Activated CD8-positive, alpha-beta memory T cell treated with anti-CD3 and anti-CD28 coated beads for 24 hours (primary cell): Measurements from ENCODE around the gene C22orf15.
A peak's percentile ranks its signal among the peaks of the same experiment; 100 is the strongest.

Experiments used
- DNase-seq: peaks from one replicate; pipeline ENCODE4 v3.0.0-alpha.2; 2020

C22orf15 gene

DNA sequence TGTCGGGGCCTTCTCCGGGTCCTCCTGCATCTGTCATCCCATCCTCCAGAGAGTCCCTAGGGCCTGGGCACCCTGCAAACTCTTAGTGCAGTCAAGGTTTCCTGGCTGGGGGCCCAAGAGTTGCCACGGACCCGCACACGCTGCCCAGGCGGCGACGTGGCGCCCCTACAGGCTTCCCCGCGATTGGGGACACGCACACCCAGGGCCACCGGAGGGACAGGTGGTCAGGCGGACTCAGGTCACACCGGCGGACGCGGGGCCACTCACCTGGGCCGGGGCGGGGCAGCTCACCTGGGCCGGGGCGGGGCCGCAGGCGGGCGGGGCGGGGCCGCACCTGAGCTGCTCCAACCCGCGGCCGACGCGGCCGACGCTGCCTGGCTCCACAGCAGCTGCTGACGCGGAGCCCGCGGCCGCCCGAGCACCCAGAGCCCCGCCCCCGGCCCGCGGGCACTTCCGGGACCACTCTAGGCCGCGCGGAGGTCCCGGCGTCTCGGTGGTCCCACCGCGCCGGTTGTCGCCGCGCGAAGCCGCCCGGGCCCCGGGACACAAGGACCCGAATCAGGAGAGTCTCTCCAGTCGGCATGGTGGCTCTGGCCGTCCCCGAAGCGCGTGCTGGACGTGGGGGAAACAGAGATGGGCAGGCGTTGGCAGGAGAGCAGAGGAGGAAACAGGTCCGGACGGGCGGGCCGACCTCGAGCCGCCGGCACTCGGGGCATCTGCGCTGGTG lies 11.9 kb upstream of the C22orf15 start, which contains the start of gene ZNF70:
TSS of gene ZNF70 (minus strand) at position 399 of the 727 bp plus-strand sequence. CDS start 5,972 bp downstream, outside the sequence.
- DNase-seq, result peak; percentile 94

DNA sequence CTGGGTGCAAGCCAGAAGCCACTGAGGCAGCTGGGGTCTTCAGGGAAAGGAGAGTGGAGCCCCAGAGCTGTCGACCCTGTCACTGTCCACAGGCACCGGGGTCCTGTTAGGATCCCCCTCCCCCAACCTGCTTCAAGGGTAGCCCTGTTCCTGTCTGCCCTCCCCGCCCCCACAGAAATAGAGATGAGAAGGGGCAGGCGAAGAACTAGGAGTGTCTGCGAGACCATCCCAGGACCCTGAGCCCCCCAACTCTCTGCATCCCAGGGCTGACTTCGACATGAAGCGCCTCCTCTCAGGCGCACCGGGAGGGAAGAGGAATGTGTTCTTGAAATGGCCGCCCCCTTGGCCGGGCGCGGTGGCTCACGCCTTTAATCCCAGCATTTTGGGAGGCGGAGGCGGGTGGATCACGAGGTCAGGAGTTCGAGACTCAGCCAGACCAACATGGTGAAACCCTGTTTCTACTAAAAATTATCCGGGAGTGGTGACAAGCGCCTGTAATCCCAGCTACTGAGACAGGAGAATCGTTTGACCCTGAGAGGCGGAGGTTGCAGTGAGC lies 11.3 kb upstream of the C22orf15 start:
- no peak for DNase-seq

DNA sequence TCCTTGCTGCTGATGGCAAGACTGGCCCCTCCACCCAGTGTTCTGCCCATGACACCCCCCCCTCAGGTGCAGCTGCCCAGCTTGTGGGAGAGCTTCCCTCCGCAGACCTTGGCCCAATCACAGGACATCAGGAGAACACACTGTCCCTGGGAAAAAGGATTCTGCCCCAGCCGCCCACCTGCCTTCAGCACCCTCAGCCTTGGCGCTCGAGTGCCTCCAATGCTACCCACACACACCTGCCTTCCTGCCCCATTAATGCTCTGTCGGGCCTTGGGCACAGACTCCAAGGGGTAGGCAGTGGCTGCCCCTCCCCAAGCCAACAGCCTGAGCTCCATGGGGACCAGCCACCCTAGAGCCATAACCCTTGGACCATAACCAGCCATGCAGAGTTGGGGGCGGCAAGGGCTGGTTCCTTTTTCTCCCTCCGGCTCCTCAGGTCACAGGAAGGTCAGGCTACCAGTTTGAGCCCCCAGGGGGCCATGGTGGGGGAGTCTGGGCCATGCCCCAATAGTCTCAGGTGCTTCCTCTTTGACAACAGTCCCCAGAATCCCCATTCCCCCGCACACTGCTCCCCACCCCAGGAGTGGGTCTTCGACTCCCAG lies 10.6 kb upstream of the C22orf15 start:
- DNase-seq, result no peak

DNA sequence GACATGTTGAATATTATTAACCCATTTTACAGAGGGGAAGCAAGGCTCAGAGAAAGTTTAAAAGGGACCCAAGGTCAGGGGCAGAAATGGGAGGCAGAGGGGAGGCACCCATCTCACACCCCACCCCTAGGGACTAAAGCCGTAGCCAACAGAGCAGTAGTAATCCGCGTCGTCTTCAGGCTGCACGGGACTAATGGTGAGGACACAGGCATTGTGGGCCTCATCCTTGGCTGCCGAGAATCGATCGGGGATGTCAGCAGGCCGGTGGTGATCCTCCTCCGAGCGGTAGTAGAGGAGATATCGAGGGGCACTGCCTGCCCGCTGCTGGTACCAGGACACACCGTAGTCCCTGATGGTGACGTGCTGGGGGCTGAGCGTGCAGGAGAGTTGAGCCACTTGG lies 10.0 kb upstream of the C22orf15 start:
- no peak for DNase-seq

DNA sequence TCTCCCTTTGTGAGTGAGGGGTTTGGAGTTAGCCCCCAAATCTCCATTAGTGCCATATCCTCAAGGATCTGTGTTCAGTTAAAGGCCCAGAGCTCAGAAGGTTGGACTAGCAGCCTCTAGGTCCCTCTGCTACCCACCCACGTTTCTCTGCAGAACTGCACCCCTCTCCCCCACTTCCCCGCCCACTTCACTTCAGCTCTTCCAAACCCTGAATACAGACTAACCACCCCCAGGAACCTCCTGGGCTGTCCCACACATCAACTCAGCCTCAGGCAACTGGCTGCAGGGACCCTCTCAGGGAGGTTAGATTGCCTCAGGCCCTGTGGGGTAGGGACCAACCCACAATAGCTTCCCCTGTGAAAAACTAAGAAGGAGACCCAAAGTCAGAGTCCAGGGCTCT lies 9.4 kb upstream of the C22orf15 start:
- DNase-seq, result no peak

DNA sequence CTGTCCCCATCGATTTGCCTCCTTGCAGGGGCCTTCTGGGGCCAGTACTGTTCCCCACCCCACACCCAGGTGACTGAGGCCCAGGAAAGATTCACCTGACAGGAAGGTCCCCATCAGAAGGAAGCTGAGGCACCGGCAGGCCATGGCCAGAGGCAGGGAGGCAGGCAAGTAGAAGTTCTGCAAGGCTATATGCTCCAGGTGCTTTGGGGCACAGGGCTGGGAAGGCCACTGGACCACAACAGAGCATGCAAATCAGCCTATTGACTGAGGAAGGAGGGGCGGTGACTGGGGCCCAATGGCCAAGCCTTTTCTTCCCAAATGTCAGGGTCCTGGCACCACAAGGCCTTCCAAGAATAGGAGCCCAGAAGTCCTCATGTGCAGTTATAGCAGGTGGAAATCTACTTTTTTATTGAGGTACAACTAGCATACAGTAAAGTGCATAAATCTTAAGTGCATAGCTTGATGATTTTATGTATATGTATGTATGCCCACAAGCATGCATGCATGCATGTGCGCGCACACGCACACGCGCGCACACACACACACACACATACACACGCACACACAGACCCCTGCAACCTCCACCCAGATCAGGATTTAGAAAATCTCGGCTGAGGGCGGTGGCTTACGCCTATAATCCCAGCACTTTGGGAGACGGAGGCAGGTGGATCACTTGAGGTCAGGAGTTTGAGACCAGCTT lies 8.4 kb upstream of the C22orf15 start, which contains the start of gene VPREB3:
TSS of gene VPREB3 (minus strand) at position 206 of the 700 bp plus-strand sequence. CDS start at position 144, 62 bp downstream.
- no peak for DNase-seq

DNA sequence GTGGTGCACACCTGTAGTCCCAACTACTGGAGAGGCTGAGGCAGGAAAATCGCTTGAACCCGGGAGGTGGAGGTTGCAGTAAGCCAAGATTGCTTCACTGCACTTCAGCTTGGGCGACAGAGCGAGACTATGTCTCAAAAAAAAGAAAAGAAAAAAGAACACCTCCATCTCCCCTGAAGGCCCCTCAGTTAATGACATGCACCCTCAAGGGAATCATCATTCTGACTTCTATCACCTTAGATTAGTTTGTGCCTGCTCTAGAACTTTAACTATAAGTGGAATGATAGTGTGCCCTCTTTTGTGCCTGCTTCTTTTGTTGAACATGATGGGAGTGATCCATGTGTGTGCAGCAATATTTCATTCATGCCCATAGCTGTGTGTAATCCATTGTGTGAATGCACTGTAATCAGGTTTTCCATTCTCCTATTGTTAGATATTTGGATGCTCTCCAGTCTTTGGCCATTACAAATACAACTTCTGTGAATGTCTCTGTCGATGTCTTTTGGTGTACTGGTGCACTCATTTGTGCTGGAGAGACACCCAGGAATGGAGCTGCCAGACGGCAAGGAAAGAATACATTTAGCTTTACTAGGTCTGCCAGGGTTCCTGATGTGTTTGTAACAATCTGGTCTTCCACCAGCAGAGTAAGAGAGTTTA lies 7.7 kb upstream of the C22orf15 start:
- DNase-seq, result no peak

DNA sequence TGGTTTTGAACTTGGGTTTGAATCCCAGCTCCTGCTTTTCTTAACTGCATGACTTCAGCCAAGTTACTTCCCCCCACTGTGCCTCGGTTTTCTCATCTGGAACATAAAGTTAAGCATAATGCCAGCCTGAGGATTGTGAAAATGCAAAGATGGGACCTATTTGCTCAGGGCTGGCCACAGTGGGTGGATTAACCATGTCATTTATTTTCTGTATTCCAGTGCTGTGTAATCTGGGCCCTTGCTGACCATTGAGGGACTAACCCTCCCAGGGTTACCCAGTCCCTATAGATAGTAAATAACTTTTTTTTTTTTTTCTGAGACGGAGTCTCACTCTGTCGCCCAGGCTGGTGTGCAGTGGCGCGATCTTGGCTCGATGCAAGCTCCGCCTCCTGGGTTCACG lies 7.1 kb upstream of the C22orf15 start:
- no peak for DNase-seq

DNA sequence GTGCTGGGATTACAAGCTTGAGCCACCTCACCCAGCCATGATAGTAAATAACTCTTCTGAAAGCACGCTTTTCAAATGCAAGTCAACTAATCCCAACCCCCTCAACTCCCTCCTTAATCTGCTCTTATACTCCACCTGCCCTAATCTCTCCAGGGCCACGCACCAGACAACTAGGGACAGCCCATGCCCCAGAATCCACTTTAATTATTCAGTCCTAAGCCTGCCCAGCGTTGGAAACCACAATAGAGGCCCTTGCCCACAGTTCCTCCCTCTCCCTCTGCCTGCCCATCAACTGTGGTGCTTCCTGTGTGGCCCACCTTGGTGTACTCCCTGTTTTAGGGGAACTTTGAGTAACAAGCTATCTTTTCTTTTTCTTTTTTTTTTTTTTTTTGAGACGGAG lies 5.9 kb upstream of the C22orf15 start:
- no peak for DNase-seq

DNA sequence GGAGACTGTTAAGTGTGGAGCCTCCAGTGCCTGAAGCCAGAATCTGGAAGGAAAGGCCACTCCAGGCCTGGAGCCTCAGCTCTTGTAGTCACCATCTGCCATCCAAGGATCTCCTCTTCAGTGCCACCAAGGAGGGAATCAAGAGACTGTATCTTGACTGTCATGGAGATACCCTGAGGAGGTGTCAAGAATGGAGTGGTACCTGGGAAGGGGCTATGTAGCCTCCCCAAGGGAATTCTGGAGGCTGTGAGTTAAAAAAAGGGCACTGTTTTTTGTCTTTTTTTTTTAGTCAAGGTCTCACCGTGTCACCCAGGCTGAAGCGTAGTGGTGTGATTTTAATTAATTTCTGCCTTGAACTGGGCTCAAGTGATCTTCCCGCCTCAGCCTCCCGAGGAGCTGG lies 3.2 kb upstream of the C22orf15 start:
- no peak for DNase-seq

DNA sequence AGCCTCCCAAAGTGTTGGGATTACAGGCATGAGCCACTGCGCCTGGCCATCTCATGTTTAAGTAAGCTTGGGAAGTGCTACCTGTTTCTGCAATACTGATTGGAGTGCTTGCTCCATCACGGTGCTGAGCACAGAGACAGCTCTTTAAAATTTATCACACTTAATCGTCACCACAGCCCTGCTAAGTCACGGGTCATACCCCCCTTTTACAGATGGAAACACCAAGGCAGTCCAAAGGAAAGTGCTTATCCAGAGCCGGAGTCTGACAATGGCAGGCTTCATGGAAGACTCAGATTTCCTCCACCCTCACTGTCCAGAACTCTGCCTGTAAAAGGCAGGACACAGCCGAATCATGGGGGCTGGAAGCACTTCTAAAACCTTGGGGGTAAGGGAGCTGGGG lies 2.7 kb upstream of the C22orf15 start:
- DNase-seq, result no peak

DNA sequence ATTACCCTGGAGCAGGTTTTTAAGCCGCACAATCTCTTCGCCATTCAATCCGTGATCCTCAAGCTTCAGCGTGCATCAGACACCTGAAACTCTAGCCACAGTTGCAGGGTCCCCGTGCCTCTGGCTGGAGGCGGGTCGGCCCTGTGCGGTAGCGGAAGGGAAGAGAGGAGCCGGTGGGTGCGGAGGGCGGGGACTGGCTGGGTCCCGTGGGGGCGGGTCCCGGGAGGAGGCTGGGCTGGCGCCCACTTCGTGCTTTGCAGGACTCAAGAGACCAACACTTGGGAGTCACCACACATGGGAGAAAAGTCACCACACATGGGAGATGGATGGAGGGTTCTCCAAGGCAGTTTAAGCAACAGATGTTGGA lies 772 bp downstream of the C22orf15 start:
- DNase-seq, result peak; percentile 86

DNA sequence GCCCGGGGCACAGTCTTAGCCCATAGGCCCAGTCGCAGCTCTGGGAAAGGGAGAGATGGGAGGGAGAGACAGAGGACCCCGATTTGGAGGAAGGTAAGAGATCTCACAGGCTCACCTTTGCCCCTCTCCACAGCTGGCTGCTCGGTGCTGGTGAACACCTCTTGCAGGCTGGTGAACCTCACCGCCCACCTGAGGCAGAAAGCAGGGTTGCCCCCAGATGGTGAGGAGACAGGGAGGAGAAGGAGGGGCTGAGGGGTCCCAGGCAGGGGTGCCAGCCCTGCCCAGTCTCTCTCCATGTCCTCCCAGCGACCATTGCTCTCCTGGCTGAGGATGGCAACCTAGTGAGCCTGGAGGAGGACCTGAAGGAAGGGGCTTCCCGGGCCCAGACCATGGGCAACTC lies 1.2 kb downstream of the C22orf15 start:
- no peak for DNase-seq

DNA sequence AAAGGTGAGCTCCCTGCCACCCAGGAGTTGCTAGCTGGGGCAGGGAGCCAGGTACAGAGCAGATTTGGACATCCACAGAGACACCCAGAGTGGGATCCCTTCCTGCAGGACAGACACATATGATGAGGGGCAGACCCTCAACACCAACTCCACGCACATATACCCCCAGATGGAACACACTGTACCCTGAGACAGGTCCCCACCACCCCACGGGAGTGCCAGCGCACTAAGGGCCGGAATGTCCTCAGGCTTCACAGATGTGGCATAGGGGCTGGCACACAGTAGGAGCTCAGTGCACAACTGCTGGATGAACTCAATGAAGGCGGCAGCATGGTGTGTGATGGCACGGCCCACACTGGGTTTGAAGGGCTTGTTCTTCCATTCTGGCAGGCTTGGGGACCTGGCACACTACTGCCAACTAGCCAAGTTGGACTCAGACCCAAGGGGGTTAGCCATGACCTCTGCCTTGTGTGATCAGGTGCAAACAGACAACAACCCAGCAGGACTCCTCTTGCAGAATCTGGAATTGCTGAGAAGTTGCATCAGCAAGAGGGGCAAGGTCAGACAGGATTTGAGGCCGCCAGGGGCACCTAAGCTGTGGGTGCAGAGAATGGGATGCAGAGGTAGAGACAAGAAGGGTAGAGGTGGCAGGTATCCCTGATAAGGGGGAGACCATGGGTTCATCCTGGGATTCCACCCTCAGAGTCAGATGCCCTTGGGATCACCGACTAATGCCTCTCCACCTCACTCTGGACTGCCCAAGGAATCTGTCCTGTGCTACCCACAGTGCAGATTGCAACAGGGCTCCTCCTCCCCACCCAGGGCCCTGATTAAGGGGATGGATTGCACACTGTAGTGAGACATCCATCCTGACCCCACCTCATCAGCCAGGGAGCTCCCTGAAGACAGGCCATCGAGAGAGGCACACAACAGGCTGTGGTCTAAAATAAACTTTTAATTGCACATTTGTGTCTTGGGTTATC lies 2.4 kb downstream of the C22orf15 start:
- no peak for DNase-seq

DNA sequence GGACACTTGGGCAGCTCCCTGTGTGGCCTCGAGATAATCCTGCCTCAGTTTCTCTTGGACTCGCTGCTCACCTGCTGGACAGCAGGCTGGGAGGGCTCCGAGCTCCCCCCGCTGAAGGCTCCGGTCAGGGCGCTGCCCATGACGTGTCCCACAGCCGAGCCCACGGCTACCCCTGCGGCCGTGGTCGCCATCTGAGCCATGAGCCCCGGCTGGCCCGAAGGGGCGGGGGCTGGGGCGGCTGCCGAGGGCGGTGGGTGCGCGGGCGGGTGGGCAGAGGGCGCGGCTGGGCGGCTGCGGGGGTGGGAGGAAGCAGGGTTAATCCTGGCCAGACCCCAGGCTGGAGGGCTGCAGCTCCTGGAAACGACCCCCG lies 4.5 kb downstream of the C22orf15 start:
- no peak for DNase-seq

DNA sequence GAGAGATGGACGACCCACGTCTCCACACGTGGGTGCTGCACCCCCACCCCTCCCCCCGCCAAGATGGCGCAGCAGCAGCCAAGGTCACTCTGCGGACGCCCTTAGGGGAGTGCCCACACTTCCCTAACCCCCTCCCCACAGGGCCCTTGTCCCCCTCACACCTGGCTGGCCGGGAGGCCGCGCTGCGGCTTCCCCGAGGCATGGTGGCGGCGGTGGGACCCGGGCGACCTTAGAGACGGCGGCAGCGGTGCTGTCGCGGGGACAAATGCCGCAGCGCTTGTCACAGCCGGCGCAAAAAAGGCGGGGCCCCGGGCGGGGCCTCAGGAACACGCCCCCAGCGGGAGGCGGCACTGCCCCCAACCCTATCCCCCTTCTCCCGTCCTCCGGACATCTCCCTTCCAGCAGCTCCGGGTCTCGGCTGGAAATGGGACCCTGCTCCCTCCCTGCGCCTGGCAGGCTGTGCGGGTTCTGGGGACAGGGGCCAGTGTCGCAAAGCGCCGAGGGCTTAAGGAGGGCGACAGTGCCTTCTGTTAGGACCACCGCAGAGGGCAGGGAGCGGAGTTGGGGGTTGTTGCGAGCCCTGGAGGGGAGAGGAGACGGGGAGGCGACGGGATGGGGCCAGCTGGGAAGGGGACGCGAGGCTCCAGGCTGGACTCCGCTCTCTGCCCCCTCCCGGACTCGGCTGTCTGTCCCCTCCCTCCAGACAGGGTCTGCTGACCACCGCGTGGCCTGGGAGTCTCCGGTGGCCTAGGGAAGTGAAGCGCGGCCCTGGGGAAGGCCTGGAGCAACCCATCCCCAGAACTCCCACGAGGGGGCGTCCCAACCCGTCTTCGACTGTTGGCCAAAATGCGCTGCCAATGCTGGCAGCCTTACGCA lies 5.1 kb downstream of the C22orf15 start, which contains the start of gene CHCHD10:
TSS of gene CHCHD10 (minus strand) at position 300 of the 876 bp plus-strand sequence. CDS start at position 202, 98 bp downstream.
- peak; percentile 94 for DNase-seq

DNA sequence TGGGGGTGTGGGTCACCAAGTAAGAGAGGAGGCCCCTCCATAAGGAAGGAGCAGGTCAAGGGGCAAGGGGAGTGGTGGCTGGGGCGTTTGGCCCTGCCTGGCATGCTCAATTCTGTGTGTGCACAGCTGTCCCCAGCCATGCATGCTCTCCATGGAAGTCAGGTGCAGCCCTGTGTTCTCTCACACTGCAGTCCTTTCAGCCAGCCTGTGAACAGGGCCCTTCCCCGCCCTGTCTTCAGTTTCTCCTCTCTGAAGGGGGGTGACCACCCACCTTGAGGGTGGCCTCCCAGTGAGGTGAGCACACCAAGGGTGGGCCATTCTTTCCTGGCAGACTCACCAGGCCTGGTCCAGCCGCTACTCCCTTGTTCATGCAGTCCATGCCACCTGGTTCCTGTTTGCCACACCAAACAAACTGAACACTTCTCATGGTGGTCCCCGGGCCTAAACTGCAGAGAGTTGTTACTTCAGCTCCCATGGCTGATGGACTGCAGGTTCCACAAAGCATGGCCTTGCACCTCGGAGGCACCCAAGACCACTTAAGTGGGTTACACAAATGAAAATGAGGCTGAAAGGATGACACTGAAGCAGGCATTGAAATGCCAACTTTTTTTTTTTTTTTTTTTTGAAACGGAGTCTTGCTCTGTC lies 6.7 kb downstream of the C22orf15 start:
- DNase-seq, result no peak

DNA sequence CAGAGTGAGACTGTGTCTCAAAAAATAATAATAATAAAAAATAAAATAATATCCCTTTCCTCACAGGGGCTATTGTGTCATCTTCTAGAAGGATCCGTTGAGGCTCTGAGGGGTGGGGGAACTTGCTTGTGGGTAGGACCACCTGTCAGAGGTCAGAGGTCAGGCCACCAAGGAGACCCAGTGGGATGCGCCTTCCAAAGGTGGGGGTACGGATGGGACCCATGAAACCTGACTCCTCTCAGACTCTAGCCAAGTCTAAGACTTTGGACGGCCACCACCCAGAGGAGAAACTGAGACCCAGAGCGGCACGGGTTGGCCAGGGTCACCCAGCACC lies 9.5 kb downstream of the C22orf15 start:
- DNase-seq, result no peak

DNA sequence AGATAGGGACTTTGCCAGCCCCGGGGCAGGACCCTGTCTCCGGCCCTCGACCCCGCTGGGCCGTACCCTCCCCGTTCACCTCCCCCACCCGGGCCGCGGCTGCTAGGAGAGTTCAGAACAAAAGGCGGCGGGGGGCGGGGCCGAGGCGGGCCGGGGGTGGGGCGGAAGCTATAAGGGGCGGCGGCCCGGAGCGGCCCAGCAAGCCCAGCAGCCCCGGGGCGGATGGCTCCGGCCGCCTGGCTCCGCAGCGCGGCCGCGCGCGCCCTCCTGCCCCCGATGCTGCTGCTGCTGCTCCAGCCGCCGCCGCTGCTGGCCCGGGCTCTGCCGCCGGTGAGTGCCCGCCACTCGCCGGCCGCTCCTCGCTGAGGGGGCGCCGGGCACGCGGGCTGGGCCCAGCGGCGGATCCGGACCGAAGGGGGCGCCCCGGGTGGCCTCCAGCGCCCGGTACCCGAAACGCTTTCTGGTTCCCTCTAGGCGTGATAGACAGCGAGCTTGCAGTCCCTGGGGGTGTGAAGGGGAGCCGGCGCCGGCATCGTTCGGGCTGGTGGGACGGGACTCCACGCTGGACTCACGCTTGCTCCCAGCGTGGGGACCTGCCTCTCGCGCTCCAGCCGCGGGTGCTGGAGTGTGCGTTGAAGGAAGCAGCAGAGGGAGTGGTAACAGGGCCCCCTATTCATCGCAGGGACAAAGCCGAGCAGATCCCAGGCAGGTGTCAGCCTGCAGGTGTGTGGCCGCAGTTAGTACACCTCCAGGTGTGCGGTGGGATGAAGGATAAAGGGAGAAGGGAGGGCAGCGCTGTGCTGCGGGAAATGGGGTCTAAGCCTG lies 10.1 kb downstream of the C22orf15 start, which contains the start of gene MMP11:
TSS of gene MMP11 (plus strand) at position 201 of the 825 bp plus-strand sequence. CDS start at position 223, 22 bp downstream.
- DNase-seq, result peak; percentile 83
